H1 (cell line): ENCODE results near the gene C2orf42. TPM values are rescaled to one million over a fixed set of nuclear protein-coding genes. Genes with fewer than 3 reads are reported as not detected.
A peak's percentile ranks its signal among the peaks of the same experiment; 100 is the strongest.

Experiments used
- CTCF ChIA-PET: fragments of 300-600 bp; sonication (Branson Sonifier 250); formaldehyde crosslinking; loops from one replicate; lab custom pipeline; 2021; ENCODE audit not compliant: partially characterized antibody; lab: Charles Lee
- POLR2A ChIA-PET: fragments of 300-600 bp; sonication (Branson Sonifier 250); formaldehyde crosslinking; loops from one replicate; lab custom pipeline; 2021; ENCODE audit warnings: inconsistent platforms; ENCODE audit not compliant: partially characterized antibody; lab: Charles Lee
- DNase-seq, 2 experiments: peaks; one replicate each; pipeline versions ENCODE4 v3.0.0 to v3.0.0-alpha.2; 2010 to 2022; ENCODE audit warnings: low spot score in 2 of 2, low read depth in 1 of 2, mixed read lengths in 1 of 2
- FAIRE-seq: peaks from 2 replicates; lab custom pipeline; 2011; peaks lifted over from hg19 to GRCh38; lab: Jason Lieb, UNC
- H2AFZ ChIP-seq: 2 replicates; pipeline ENCODE4 v1.8.1; 2012; ENCODE audit warnings: low read length, inconsistent platforms
- H2AK5ac ChIP-seq: 2 replicates; pipeline ENCODE4 v1.6.1; 2013; ENCODE audit warnings: low read depth, low read length
- H2BK120ac ChIP-seq: replicated peaks from 2 replicates; pipeline ENCODE3; 2013; ENCODE audit warnings: low read depth, low read length, inconsistent platforms
- H2BK12ac ChIP-seq: 2 replicates; pipeline ENCODE4 v1.6.1; 2013; ENCODE audit warnings: low read depth, low read length
- H2BK15ac ChIP-seq: 2 replicates; pipeline ENCODE4 v1.6.1; 2013; ENCODE audit warnings: low read length
- H2BK20ac ChIP-seq: 2 replicates; pipeline ENCODE4 v1.6.1; 2013; ENCODE audit warnings: low read length
- H2BK5ac ChIP-seq: 2 replicates; pipeline ENCODE4 v1.6.1; 2013; ENCODE audit warnings: low read depth, low read length
- H3K14ac ChIP-seq: 2 replicates; pipeline ENCODE4 v1.6.1; 2013; ENCODE audit warnings: inconsistent platforms; ENCODE audit not compliant: insufficient read length
- H3K18ac ChIP-seq: 2 replicates; pipeline ENCODE4 v1.6.1; 2013; ENCODE audit warnings: low read length; ENCODE audit errors: extremely low read depth
- H3K23ac ChIP-seq: 2 replicates; pipeline ENCODE4 v1.6.1; 2013; ENCODE audit warnings: inconsistent platforms; ENCODE audit not compliant: insufficient read length
- H3K23me2 ChIP-seq: 2 replicates; pipeline ENCODE4 v1.6.1; 2013; ENCODE audit warnings: low read depth, low read length
- H3K27ac ChIP-seq: 2 replicates; pipeline ENCODE4 v1.6.1; 2011; ENCODE audit warnings: low read depth, low read length, inconsistent platforms
- H3K27me3 ChIP-seq, 4 experiments: replicated peaks in 1 of 4; 1 replicate in 1 of 4; 2 replicates in 3 of 4; pipeline versions ENCODE4 v1.6.1 to v1.8.1; 2011 to 2013; ENCODE audit warnings: low read length in 3 of 4, mild to moderate bottlenecking in 3 of 4, inconsistent platforms in 2 of 4, mixed read lengths in 2 of 4, moderate library complexity in 1 of 4; ENCODE audit not compliant: control insufficient read depth in 3 of 4, insufficient read depth in 3 of 4; ENCODE audit errors: extremely low read depth in 1 of 4
- H3K36me3 ChIP-seq, 4 experiments: 2 replicates each; pipeline versions ENCODE4 v1.6.1 to v1.8.1; 2011 to 2013; ENCODE audit warnings: mild to moderate bottlenecking in 4 of 4, low read length in 3 of 4, moderate library complexity in 2 of 4, control low read depth in 1 of 4, inconsistent platforms in 1 of 4; ENCODE audit not compliant: insufficient read depth in 4 of 4, control insufficient read depth in 2 of 4
- H3K4ac ChIP-seq: replicated peaks from 2 replicates; pipeline ENCODE3; 2013; ENCODE audit warnings: low read length, low read depth, mixed read lengths, inconsistent platforms; ENCODE audit not compliant: insufficient read length
- H3K4me1 ChIP-seq, 4 experiments: replicated peaks in 1 of 4; 1 replicate in 1 of 4; 2 replicates in 3 of 4; pipeline versions ENCODE4 v1.6.1 to v1.8.1; 2011 to 2013; ENCODE audit warnings: low read length in 3 of 4, inconsistent platforms in 2 of 4, mixed read lengths in 1 of 4; ENCODE audit not compliant: insufficient read depth in 4 of 4, control insufficient read depth in 3 of 4
- H3K4me2 ChIP-seq, 2 experiments: 2 replicates each; pipeline versions ENCODE4 v1.6.1 to v1.8.1; 2011 to 2013; ENCODE audit warnings: low read depth in 2 of 2, low read length in 2 of 2, control low read depth in 1 of 2, inconsistent platforms in 1 of 2, mild to moderate bottlenecking in 1 of 2; ENCODE audit not compliant: insufficient read depth in 1 of 2
- H3K4me3 ChIP-seq, 4 experiments: fragments of 200-600, 300-600 bp in 1 of 4; sonication (generic), shearing (Covaris generic), sonication (Bioruptor Twin) in 1 of 4; 2 replicates each; pipeline versions ENCODE4 v1.5.1 to v1.8.1; 2011 to 2016; ENCODE audit warnings: low read length in 4 of 4, low read depth in 3 of 4, control low read depth in 2 of 4, inconsistent platforms in 2 of 4, mild to moderate bottlenecking in 2 of 4, mixed read lengths in 1 of 4, moderate library complexity in 1 of 4; ENCODE audit not compliant: insufficient read depth in 2 of 4; ENCODE audit errors: extremely low read depth in 1 of 4
- H3K56ac ChIP-seq: replicated peaks from 2 replicates; pipeline ENCODE3; 2013; ENCODE audit warnings: low read depth, mild to moderate bottlenecking, mixed read lengths, low read length, inconsistent platforms; ENCODE audit not compliant: insufficient read length
- H3K79me1 ChIP-seq: 2 replicates; pipeline ENCODE4 v1.6.1; 2013; ENCODE audit warnings: low read depth, low read length, control low read depth
- H3K79me2 ChIP-seq, 2 experiments: 2 replicates each; pipeline versions ENCODE4 v1.6.1 to v1.8.1; 2012 to 2013; ENCODE audit warnings: low read length in 2 of 2, mild to moderate bottlenecking in 2 of 2, inconsistent platforms in 1 of 2; ENCODE audit not compliant: insufficient read depth in 2 of 2, control insufficient read depth in 1 of 2
- H3K9ac ChIP-seq, 4 experiments: replicated peaks in 1 of 4; 1 replicate in 1 of 4; 2 replicates in 3 of 4; pipeline versions ENCODE4 v1.6.1 to v1.8.1; 2011 to 2013; ENCODE audit warnings: low read depth in 3 of 4, low read length in 3 of 4, control low read depth in 2 of 4, mild to moderate bottlenecking in 2 of 4, moderate library complexity in 2 of 4, inconsistent platforms in 1 of 4; ENCODE audit errors: extremely low read depth in 1 of 4
- H3K9me3 ChIP-seq, 2 experiments: 2 replicates each; pipeline versions ENCODE4 v1.6.1 to v1.8.1; 2012 to 2013; ENCODE audit warnings: mild to moderate bottlenecking in 2 of 2, moderate library complexity in 2 of 2, control low read depth in 1 of 2, inconsistent platforms in 1 of 2, low read depth in 1 of 2, low read length in 1 of 2, mixed read lengths in 1 of 2; ENCODE audit not compliant: insufficient read depth in 2 of 2
- H4K20me1 ChIP-seq, 2 experiments: replicated peaks in 1 of 2; 2 replicates each; pipeline versions ENCODE3 to v1.8.1; 2011 to 2013; ENCODE audit warnings: inconsistent platforms in 2 of 2, low read length in 2 of 2, mild to moderate bottlenecking in 1 of 2; ENCODE audit not compliant: insufficient read depth in 2 of 2, control insufficient read depth in 1 of 2
- H4K5ac ChIP-seq: 2 replicates; pipeline ENCODE4 v1.6.1; 2013; ENCODE audit warnings: low read length, low read depth, mixed read lengths, inconsistent platforms; ENCODE audit not compliant: insufficient read length
- H4K8ac ChIP-seq: 2 replicates; pipeline ENCODE4 v1.8.0; 2013; ENCODE audit warnings: mild to moderate bottlenecking, moderate library complexity, low read length, inconsistent platforms; ENCODE audit not compliant: insufficient read depth; ENCODE audit errors: extremely low read depth
- H4K91ac ChIP-seq: replicated peaks from 2 replicates; pipeline ENCODE3; 2013; ENCODE audit warnings: low read length, mixed read lengths, inconsistent platforms; ENCODE audit not compliant: insufficient read length
- CTBP2 ChIP-seq: IDR thresholded peaks from 2 replicates; pipeline ENCODE4 v1.7.0; 2011; ENCODE audit warnings: borderline replicate concordance, mild to moderate bottlenecking, moderate library complexity, mixed read lengths, low read length; ENCODE audit not compliant: insufficient read depth, insufficient read length
- EGR1 ChIP-seq: IDR thresholded peaks from 2 replicates; pipeline ENCODE4 v1.6.1; 2011; ENCODE audit warnings: low read depth, low read length, borderline replicate concordance
- EP300 ChIP-seq, 2 experiments: IDR thresholded peaks; 1 replicate in 1 of 2; 2 replicates in 1 of 2; pipeline ENCODE4 v1.6.1; 2011 to 2012; ENCODE audit warnings: low read depth in 2 of 2, low read length in 2 of 2, mild to moderate bottlenecking in 2 of 2, borderline replicate concordance in 1 of 2, inconsistent platforms in 1 of 2, moderate library complexity in 1 of 2
- HDAC2 ChIP-seq, 2 experiments: fragments of 300-600 bp in 1 of 2; sonication (generic) in 1 of 2; IDR thresholded peaks; 2 replicates each; pipeline ENCODE4 v1.6.1; 2011 to 2012; ENCODE audit warnings: low read depth in 2 of 2, low read length in 2 of 2, mild to moderate bottlenecking in 2 of 2, moderate library complexity in 2 of 2, borderline replicate concordance in 1 of 2, inconsistent platforms in 1 of 2
- JUND ChIP-seq: IDR thresholded peaks from 2 replicates; pipeline ENCODE4 v1.6.1; 2011; ENCODE audit warnings: mild to moderate bottlenecking, improper control_type of control experiment, low read length
- RAD21 ChIP-seq, 2 experiments: IDR thresholded peaks in 1 of 2; conservative IDR thresholded peaks in 1 of 2; 2 replicates each; pipeline ENCODE4 v1.6.1; 2011; ENCODE audit warnings: low read depth in 2 of 2, low read length in 2 of 2, improper control_type of control experiment in 1 of 2, inconsistent platforms in 1 of 2, mild to moderate bottlenecking in 1 of 2, moderate library complexity in 1 of 2
- RBBP5 ChIP-seq: IDR thresholded peaks from 2 replicates; pipeline ENCODE4 v1.7.1; 2012; ENCODE audit warnings: low read depth, mild to moderate bottlenecking, inconsistent platforms, low read length, moderate library complexity, borderline replicate concordance
- SUZ12 ChIP-seq: fragments of 200-600 bp; sonication (generic); IDR thresholded peaks from 2 replicates; pipeline ENCODE4 v1.6.1; 2012; ENCODE audit warnings: mild to moderate bottlenecking, inconsistent platforms, low read length, moderate library complexity, mixed read lengths
- TAF1 ChIP-seq: IDR thresholded peaks from 2 replicates; pipeline ENCODE4 v1.6.1; 2011; ENCODE audit warnings: mild to moderate bottlenecking, low read depth, low read length
- WGBS, 2 experiments: shearing (Covaris generic) in 1 of 2; methylation state at CpG; one replicate each; pipeline versions ENCODE4 v1.1.6 to v1.1.7; 2013 to 2015; ENCODE audit warnings: low lambda C conversion rate in 2 of 2, mixed read lengths in 2 of 2, inconsistent platforms in 1 of 2, low coverage in 1 of 2, missing lambda C conversion rate in 1 of 2; ENCODE audit not compliant: insufficient replicate concordance in 2 of 2, insufficient coverage in 1 of 2, insufficient read length in 1 of 2; ENCODE audit errors: extremely low coverage in 1 of 2, missing lambda C conversion rate in 1 of 2; 5-methylcytosine and 5-hydroxymethylcytosine counted together
- polyA plus RNA-seq, 7 experiments: library from polyadenylated mRNA; depleted of rRNA in 3 of 7; stranded (reverse) in 5 of 7; unstranded in 2 of 7; fragments of >200 nt in 5 of 7; fragments of 200-250 nt in 2 of 7; gene quantifications; 1 replicate in 5 of 7; 2 replicates in 1 of 7; 4 replicates in 1 of 7; pipeline versions ENCODE4 v1.2.1 to v1.2.3, GENCODE V29; 2011 to 2013; ENCODE audit warnings: missing spikeins in 2 of 7, mixed read lengths in 2 of 7
- total RNA-seq: library from RNA; stranded (reverse); fragmentation: NEBNext Ultra II Directional; extraction: Animal tissue kit (Norgen Biotek cat#: 25700); gene quantifications from 2 replicates; pipeline ENCODE4 v1.2.1, GENCODE V29; 2021

The C2orf42 gene
- total and polyA plus RNA-seq, 2 of the 8 experiments (the other 6 are each of a cell fraction or from before 2014, with no cell fraction given), result 3.9 to 10.7 TPM

DNA sequence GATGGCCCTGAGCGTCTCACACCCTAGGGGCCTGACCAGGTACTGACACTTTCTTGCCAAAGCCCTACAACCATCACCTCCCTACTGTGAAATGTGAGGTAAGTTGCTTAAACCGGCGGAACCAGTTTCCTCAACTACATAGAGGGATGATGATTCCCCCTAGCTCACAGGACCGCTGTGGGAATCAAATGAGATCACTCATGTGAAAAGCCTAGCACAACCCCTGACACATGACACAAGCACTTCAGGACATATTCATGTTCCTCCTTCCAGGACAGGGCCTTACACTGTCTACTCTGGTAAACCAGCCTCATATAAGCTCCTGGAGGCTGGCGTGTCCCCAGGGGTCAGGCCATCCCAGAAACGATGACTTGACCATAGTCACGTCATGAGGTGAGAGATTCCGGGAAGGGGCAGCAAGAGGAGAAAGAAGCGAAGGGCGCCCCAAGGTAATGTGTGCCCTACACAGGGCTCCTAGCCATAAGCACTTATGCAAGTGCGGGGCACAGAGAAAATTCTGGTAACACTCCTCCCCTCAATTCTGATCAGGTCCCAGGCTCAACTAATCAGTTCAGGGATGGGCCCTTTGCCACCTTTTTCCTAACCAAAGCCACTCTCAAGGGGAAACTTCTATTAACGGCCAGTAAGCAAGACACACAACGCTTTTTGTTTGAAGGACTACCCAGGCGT is 49.5 kb downstream of the C2orf42 start:
- peaks cover 8% of the 10 kb centered on the region for H3K23me2 ChIP-seq
- H2BK120ac ChIP-seq, result peak overlapping the region; percentile 74
- H3K4me2 ChIP-seq, result peak overlapping the region; percentile 75 to 92
- peak overlapping the region; percentile 84 for H4K5ac ChIP-seq
- H4K8ac ChIP-seq, result peak overlapping the region; percentile 97; the same call in 1 of the 2 replicates
- ChIA-PET CTCF (interaction anchor here (0.7 to 6.2 kb wide), 7 partner anchors 15 to 227 kb away, joined by 3 to 42 read pairs (median 4); no protein-coding TSS in a partner anchor), POLR2A (interaction anchor here (0.6 to 51.3 kb wide), 15 partner anchors 9 to 400 kb away, joined by 3 to 1553 read pairs (median 4); partner anchors contain the start of genes ANXA4, MXD1, PCBP1 and PCYOX1)
- peak overlapping the region; percentile 90 for H3K56ac ChIP-seq
- H2BK5ac ChIP-seq, result peak overlapping the region; percentile 99
- H3K9me3 ChIP-seq, result no peaks in the 10 kb centered on the region
- H3K27ac ChIP-seq, result peak overlapping the region; percentile 96
- DNase-seq (peak; percentile 78), FAIRE-seq (peak; percentile 88)
- WGBS, 2 experiments, result 17% methylated on average over 14 of the region's 14 CpGs; no CpG with 5 or more reads in 1 of the 2 experiments
- H2BK20ac ChIP-seq, result no peak overlapping the region; the same call in 1 of the 2 replicates
- no peaks in the 10 kb centered on the region for H3K27me3 ChIP-seq
- no peaks in the 10 kb centered on the region for H3K79me2 ChIP-seq
- no peaks in the 10 kb centered on the region for H3K79me1 ChIP-seq
- H4K91ac ChIP-seq, result peak overlapping the region; percentile 54
- H2BK15ac ChIP-seq, result peak overlapping the region; percentile 90
- no peak overlapping the region for H3K23ac ChIP-seq
- H2BK12ac ChIP-seq, result peak overlapping the region; percentile 99
- no peak overlapping the region for H2AFZ ChIP-seq
- H3K14ac ChIP-seq, result peak overlapping the region; percentile 32
- H2AK5ac ChIP-seq, result peak overlapping the region; percentile 100; the same call in 1 of the 2 replicates
- peak overlapping the region; percentile 92 for H3K4ac ChIP-seq
- no peaks in the 10 kb centered on the region for H4K20me1 ChIP-seq
- H3K4me1 ChIP-seq, result peaks cover 19 to 26% (median 20%) of the 10 kb centered on the region in 4 experiments
- H3K9ac ChIP-seq, result peak overlapping the region; percentile 73 to 99 (median 96)
- H3K36me3 ChIP-seq, result no peaks in the 10 kb centered on the region
- H3K4me3 ChIP-seq, result peak overlapping the region; percentile 46 to 64 (median 61)
- H3K18ac ChIP-seq, result peak overlapping the region; percentile 100
- TF ChIP-seq RAD21 (IDR thresholded peaks at IDR 0.05 in 1 of 2, conservative IDR thresholded peaks at IDR 0.05 in 1 of 2; ENCODE audit: low read depth in 2 of 2, low read length in 2 of 2) (peak; percentile 63 to 71), HDAC2 (IDR thresholded peaks at IDR 0.05; ENCODE audit: borderline replicate concordance in 1 of 2, low read depth in 2 of 2, low read length in 2 of 2) (peak in 1 of 2 experiments; percentile 61; a peak in 1 of 4 replicates), JUND (0 out of 2 replicates have a peak, but pooled peaks have one; percentile 72), RBBP5 (peak; percentile 94), EGR1 (0 out of 2 replicates have a peak, but pooled peaks have one; percentile 9), EP300 (IDR thresholded peaks at IDR 0.05; ENCODE audit: borderline replicate concordance in 1 of 2, low read depth in 2 of 2, low read length in 2 of 2) (peak in 1 of 2 experiments; percentile 82; a peak in 1 of 3 replicates), CTBP2 (peak; percentile 60), SUZ12 (no peak), TAF1 (peak; percentile 69)
